K562 (cell line): ENCODE results near the gene TNNI2. TPM values are rescaled to one million over a fixed set of nuclear protein-coding genes. Genes with fewer than 3 reads are reported as not detected.

ENCODE experiments used
- ZBTB40 ChIP-seq, 2 experiments: fragments of 450-650 bp in 1 of 2; sonication (generic) in 1 of 2; formaldehyde crosslinking in 1 of 2; IDR thresholded peaks; 2 replicates each; pipeline versions ENCODE4 v1.7.1 to v1.9.0; 2016 to 2022; ENCODE audit warnings: inconsistent platforms in 1 of 2, mild to moderate bottlenecking in 1 of 2, missing genetic modification reagents in 1 of 2
- polyA plus RNA-seq, 8 experiments: library from polyadenylated mRNA; depleted of rRNA in 4 of 8; stranded (reverse) in 5 of 8; unstranded in 3 of 8; fragments of >200 nt; fragmentation: Nextera tagmentation in 2 of 8; fragmentation: Illumina TruSeq in 1 of 8; extraction: Ambion mirVana in 2 of 8; extraction: Trizol in 1 of 8; gene quantifications; 2 replicates each; pipeline versions ENCODE4 v1.2.1 to v1.2.3, GENCODE V29; 2011 to 2014; ENCODE audit warnings: inconsistent platforms in 1 of 8, missing spikeins in 1 of 8
- total RNA-seq, 7 experiments: library from RNA; depleted of rRNA in 6 of 7; stranded (reverse); fragments of >200 nt in 6 of 7; fragmentation: Illumina TruSeq in 2 of 7; extraction: Trizol in 2 of 7; gene quantifications; 2 replicates each; pipeline versions ENCODE4 v1.2.1 to v1.2.3, GENCODE V29; 2011 to 2021; ENCODE audit warnings: low replicate concordance in 1 of 7

The TNNI2 gene
- total and polyA plus RNA-seq, 9 of the 15 experiments (the other 6 are each of a cell fraction or from before 2014, with no cell fraction given): not detected

DNA sequence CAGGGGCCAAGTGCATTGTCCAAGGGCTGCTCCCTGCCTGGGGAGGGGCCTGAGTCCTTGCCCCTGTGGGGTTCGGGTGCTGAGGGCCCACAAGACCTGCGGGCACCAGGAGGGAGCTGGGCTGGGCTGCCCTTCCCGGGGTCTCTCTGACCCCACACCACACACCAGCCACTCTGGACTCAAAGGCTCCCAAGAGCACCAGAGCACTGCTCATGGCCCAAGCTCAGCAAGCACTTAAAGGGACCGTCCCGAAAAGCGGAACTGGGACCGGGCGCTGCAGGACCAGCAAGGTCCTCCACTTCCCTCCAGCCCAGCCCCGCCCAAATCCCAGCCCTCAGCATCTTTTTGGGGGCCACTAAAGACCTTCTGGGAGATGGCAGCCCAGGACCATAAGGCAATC is 19.4 kb downstream of the TNNI2 start (continued):
- TF ChIP-seq ZBTB40 (IDR thresholded peaks at IDR 0.05) (no peak), ZBTB40 (CRISPR knock-in tag; IDR thresholded peaks at IDR 0.05) (no peak)
